Loucy (cell line): Measurements from ENCODE around the gene RELCH.

Experiments used
- H2AFZ ChIP-seq: fragments of 200-600 bp; sonication (generic); 2 replicates; pipeline ENCODE4 v1.6.0; 2016; ENCODE audit warnings: antibody characterized with exemption, mild to moderate bottlenecking, low read length, moderate library complexity
- H3F3A ChIP-seq: fragments of 200-600 bp; 2 replicates; pipeline ENCODE4 v1.6.0; 2016; ENCODE audit warnings: antibody characterized with exemption, low read depth, mild to moderate bottlenecking
- H3K27me3 ChIP-seq: fragments of 200-600 bp; sonication (generic); 2 replicates; pipeline ENCODE4 v1.6.1; 2014; ENCODE audit warnings: low read length, mild to moderate bottlenecking; ENCODE audit not compliant: insufficient read depth, poor library complexity, severe bottlenecking
- H3K36me3 ChIP-seq: fragments of 200-600 bp; sonication (generic); 2 replicates; pipeline ENCODE4 v1.6.1; 2016; ENCODE audit warnings: low read length; ENCODE audit not compliant: insufficient read depth
- H3K4me1 ChIP-seq: fragments of 200-600 bp; sonication (generic); 2 replicates; pipeline ENCODE4 v1.5.1; 2014; ENCODE audit warnings: low read length, mild to moderate bottlenecking; ENCODE audit not compliant: insufficient read depth, poor library complexity, severe bottlenecking
- H3K4me2 ChIP-seq: fragments of 200-600 bp; sonication (generic); 2 replicates; pipeline ENCODE4 v1.6.0; 2014; ENCODE audit warnings: antibody characterized with exemption, low read length, low read depth, mild to moderate bottlenecking; ENCODE audit not compliant: poor library complexity, severe bottlenecking
- H3K4me3 ChIP-seq: fragments of 200-600 bp; sonication (generic); 2 replicates; pipeline ENCODE4 v1.5.1; 2014; ENCODE audit warnings: low read length, mild to moderate bottlenecking, mixed read lengths; ENCODE audit not compliant: poor library complexity, severe bottlenecking
- H3K79me2 ChIP-seq: fragments of 200-600 bp; sonication (generic); 2 replicates; pipeline ENCODE4 v1.6.1; 2014; ENCODE audit warnings: low read length; ENCODE audit not compliant: insufficient read depth
- H3K9ac ChIP-seq: fragments of 200-600 bp; sonication (generic); 2 replicates; pipeline ENCODE4 v1.6.0; 2014; ENCODE audit warnings: mild to moderate bottlenecking, low read depth, low read length, moderate library complexity; ENCODE audit not compliant: poor library complexity, severe bottlenecking
- H3K9me2 ChIP-seq: fragments of 200-600 bp; sonication (generic); replicated peaks from 2 replicates; pipeline ENCODE4 v1.6.1; 2016; ENCODE audit warnings: low read depth, low read length, mixed read lengths
- H3K9me3 ChIP-seq: fragments of 200-600 bp; sonication (generic); 2 replicates; pipeline ENCODE4 v1.6.1; 2014; ENCODE audit warnings: mild to moderate bottlenecking, antibody characterized with exemption, low read length, low read depth; ENCODE audit not compliant: insufficient read depth
- H4K20me1 ChIP-seq: fragments of 200-600 bp; sonication (generic); 2 replicates; pipeline ENCODE4 v1.6.0; 2014; ENCODE audit warnings: antibody characterized with exemption, low read length, mild to moderate bottlenecking; ENCODE audit not compliant: insufficient read depth, poor library complexity, severe bottlenecking
- CTCF ChIP-seq: fragments of 200-600 bp; sonication (generic); conservative IDR thresholded peaks from 2 replicates; pipeline ENCODE4 v1.5.1; 2014; ENCODE audit warnings: mild to moderate bottlenecking, antibody characterized with exemption, low read length
- EZH2phosphoT487 ChIP-seq: fragments of 200-600 bp; IDR thresholded peaks from 2 replicates; pipeline ENCODE4 v1.6.1; 2018; ENCODE audit warnings: antibody characterized with exemption, mild to moderate bottlenecking, moderate library complexity, borderline replicate concordance

Gene RELCH

GRCh38 chr18:62258093-62258492 is 71.0 kb downstream of the RELCH start:
- H3F3A ChIP-seq: no peaks in the 10 kb centered on the region
- H3K4me3 ChIP-seq: no peak overlapping the region
- H3K27me3 ChIP-seq: no peaks in the 10 kb centered on the region
- H3K79me2 ChIP-seq: no peaks in the 10 kb centered on the region
- no peaks in the 10 kb centered on the region for H3K9me3 ChIP-seq
- H3K9ac ChIP-seq: no peak overlapping the region
- TF ChIP-seq EZH2phosphoT487 (no peak), CTCF (no peak)
- no peaks in the 10 kb centered on the region for H3K4me1 ChIP-seq
- H3K9me2 ChIP-seq: no peaks in the 10 kb centered on the region
- H3K36me3 ChIP-seq: peaks cover 71% of the 10 kb centered on the region
- H2AFZ ChIP-seq: no peak overlapping the region
- H3K4me2 ChIP-seq: no peak overlapping the region
- no peaks in the 10 kb centered on the region for H4K20me1 ChIP-seq

DNA sequence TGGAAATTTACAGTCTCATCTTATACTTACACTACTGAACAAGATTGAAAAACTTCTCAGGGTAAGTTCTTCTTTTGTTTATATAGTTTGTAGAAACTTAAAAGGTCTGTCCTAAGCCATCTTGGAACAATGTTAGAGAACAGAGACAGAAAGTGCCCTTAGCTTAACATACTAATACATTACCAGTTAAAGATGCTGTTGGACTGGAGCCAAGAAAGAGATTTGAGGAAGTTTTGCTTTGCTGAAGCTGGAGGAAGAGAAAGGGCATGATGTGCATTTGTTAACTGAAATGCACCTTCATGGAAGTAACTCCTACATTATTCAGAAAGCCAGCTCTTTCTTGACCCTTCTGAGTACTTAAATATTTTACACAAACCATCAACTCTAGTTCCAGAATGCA is 71.6 kb downstream of the RELCH start:
- no peaks in the 10 kb centered on the region for H3K27me3 ChIP-seq
- H3K9ac ChIP-seq: no peak overlapping the region
- no peaks in the 10 kb centered on the region for H3F3A ChIP-seq
- no peaks in the 10 kb centered on the region for H3K9me2 ChIP-seq
- no peaks in the 10 kb centered on the region for H3K4me1 ChIP-seq
- H4K20me1 ChIP-seq: no peaks in the 10 kb centered on the region
- no peaks in the 10 kb centered on the region for H3K79me2 ChIP-seq
- no peak overlapping the region for H3K4me2 ChIP-seq
- H3K4me3 ChIP-seq: no peak overlapping the region
- H2AFZ ChIP-seq: no peak overlapping the region
- H3K36me3 ChIP-seq: peaks cover 75% of the 10 kb centered on the region
- H3K9me3 ChIP-seq: no peaks in the 10 kb centered on the region
- TF ChIP-seq CTCF: no peak
- TF ChIP-seq EZH2phosphoT487: no peak

DNA sequence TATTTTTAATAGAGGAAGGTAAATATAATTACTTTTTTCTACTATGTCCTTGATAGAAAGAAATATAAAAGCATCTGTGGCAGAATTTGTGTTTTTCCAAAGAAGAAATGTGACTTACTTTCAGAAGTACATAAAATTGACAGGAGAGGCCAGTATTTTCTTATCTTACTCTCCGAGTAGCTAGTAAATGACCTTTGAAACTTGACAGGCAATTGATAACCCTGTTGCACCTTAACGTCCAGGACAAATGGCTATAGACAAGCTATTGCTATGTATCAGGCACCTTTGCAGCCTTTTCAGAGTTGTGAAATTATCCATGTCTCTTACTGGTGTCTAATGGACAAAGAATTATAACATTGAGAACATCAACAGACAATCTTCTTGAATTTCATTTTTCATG is 75.0 kb downstream of the RELCH start:
- Histone ChIP-seq H4K20me1 (no peaks in the 10 kb centered on the region), H3K4me1 (peaks cover 19% of the 10 kb centered on the region), H3K79me2 (no peaks in the 10 kb centered on the region), H3K9ac (no peak overlapping the region), H3K9me3 (no peaks in the 10 kb centered on the region), H3K36me3 (peaks cover 69% of the 10 kb centered on the region), H3K9me2 (no peaks in the 10 kb centered on the region), H2AFZ (no peak overlapping the region), H3K27me3 (no peaks in the 10 kb centered on the region), H3K4me3 (no peak overlapping the region), H3K4me2 (no peak overlapping the region), H3F3A (no peaks in the 10 kb centered on the region)
- TF ChIP-seq EZH2phosphoT487 (no peak), CTCF (no peak)
